Omental fat pad (tissue), 4 donors: ENCODE results near the gene STK4. TPM values are rescaled to one million over a fixed set of nuclear protein-coding genes. Genes with fewer than 3 reads are reported as not detected.
"Not testable (repeated sequence)": the region's sequence is repeated elsewhere in the genome, so short reads cannot be mapped to it uniquely, and the experiment has no call there.

Experiments used
- ATAC-seq: fragments of 150-250 bp; one replicate; pipeline ENCODE4 v1.9.1; 2016; ENCODE audit warnings: mild to moderate bottlenecking, moderate library complexity; ENCODE audit not compliant: low FRiP score
- DNase-seq: peaks from one replicate; pipeline ENCODE4 v3.0.0-alpha.2; 2019; ENCODE audit warnings: low spot score
- CTCF ChIP-seq, 3 donors: fragments of 450-650 bp; IDR thresholded peaks; one replicate each; pipeline ENCODE4 v1.5.1; 2016 to 2017; ENCODE audit warnings: antibody characterized with exemption in 3 of 3, mild to moderate bottlenecking in 3 of 3, moderate library complexity in 2 of 3
- total RNA-seq, 4 donors: library from RNA; depleted of rRNA; stranded (reverse); fragments of >200 nt; gene quantifications; one replicate each; pipeline ENCODE4 v1.1.0, GENCODE V29; 2016

The STK4 gene
- total RNA-seq, 4 donors from 2014 or later, result 26.4 to 51.9 (median 38.6) TPM

GRCh38 chr20:44997668-44998067 lies 31.4 kb downstream of the STK4 start:
- ATAC-seq, result no peak
- no peak for TF ChIP-seq CTCF (IDR thresholded peaks at IDR 0.05)
- no peak for DNase-seq

GRCh38 chr20:45008521-45009049 lies 42.3 kb downstream of the STK4 start:
- TF ChIP-seq CTCF (IDR thresholded peaks at IDR 0.05), result no peak
- DNase-seq (no peak), ATAC-seq (no peak)

DNA sequence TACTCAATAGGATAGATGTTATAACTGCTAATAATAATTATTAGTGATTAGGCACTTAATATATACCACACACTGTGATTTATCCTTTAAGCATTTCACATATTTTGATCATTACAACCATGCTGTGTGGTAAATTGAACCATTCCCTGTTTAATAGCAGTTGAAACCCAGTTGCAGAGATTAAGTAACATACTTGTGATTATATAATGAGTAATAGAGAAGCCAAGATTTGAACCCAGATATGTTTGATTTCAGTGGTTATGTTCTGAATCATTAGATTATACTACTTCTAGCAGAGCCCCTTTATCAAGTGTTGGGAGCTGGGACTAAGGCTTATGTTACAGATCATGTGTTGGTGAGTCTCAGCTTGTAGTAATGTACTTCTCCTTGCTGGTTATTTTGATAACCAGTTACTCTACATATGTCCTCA lies 44.1 kb downstream of the STK4 start:
- no peak for DNase-seq
- TF ChIP-seq CTCF (IDR thresholded peaks at IDR 0.05), result no peak
- ATAC-seq, result no peak

GRCh38 chr20:45011108-45011526 lies 44.8 kb downstream of the STK4 start:
- peak; percentile 62 for DNase-seq
- TF ChIP-seq CTCF (IDR thresholded peaks at IDR 0.05), result peak in 1 of 3 donors; percentile 26
- ATAC-seq, result no peak

GRCh38 chr20:45012682-45013302 lies 46.5 kb downstream of the STK4 start:
- ATAC-seq, result no peak
- no peak for TF ChIP-seq CTCF (IDR thresholded peaks at IDR 0.05)
- DNase-seq, result no peak

DNA sequence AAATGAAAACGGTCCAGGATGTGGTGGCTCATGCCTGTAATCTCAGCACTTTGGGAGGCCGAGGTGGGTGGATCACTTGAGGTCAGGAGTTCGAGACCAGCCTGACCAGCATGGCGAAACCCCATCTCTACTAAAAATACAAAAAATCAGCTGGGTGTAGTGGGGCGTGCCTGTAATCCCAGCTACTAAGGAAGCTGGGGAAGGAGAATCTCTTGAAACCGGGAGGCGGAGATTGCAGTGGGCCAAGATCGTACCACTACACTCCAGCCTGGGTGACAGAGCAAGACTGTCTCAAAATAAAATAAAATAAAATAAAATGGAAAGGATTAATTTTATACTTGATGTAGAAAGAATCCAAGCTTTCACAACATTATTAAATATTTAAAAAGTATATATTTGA lies 47.8 kb downstream of the STK4 start:
- not testable (repeated sequence) for DNase-seq, ATAC-seq

DNA sequence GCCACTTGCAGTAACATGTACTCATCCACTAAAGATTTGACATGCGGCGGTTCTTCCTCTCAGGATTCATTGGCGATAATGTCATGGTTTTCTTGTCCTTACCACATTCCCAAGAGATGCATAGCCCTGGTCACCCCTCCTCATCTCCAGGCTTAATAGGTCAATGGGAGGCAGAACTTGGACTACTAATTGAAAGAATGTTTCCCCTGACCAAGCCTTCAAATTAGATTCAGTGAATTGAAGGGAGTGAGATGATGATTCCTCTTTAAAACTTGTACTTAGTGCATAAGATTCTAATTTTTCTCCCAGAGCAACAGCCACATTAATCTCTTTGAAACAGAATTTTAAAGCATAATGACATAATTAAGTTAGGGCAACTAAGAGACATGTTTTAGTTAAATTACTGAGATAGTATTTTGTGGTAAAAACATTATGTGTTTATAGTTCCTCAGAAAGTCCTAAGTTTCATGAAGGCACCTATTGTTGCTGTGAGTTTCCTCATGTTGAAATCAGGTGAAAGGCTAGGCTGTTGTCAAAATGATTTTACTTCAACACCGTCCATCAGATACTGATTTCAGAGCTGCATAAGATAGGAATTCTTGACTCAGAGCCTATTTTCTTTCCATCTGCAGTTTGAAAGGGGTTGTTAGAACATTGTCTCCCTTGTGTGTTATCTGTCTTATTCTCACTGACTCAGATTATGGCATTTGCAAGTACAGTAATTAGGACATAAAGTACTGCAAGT lies 48.5 kb downstream of the STK4 start:
- DNase-seq (no peak), ATAC-seq (peak; percentile 83)
- no peak for TF ChIP-seq CTCF (IDR thresholded peaks at IDR 0.05)
